Stimulated activated CD4-positive, alpha-beta T cell treated with anti-CD3 and anti-CD28 coated beads, Interleukin-12 subunit alpha, Interleukin-12 subunit beta, amount 100 ng/mL, for 48 hours (primary cell): ENCODE results near the gene PFKP.

Experiments used
- DNase-seq, 3 donors: peaks; one replicate each; pipeline ENCODE4 v3.0.0-alpha.2; 2020; ENCODE audit warnings: low read depth in 2 of 3, low spot score in 1 of 3

The PFKP gene

GRCh38 chr10:3132036-3133025, 65.0 kb downstream of the PFKP start:
- DNase-seq = no peak

DNA sequence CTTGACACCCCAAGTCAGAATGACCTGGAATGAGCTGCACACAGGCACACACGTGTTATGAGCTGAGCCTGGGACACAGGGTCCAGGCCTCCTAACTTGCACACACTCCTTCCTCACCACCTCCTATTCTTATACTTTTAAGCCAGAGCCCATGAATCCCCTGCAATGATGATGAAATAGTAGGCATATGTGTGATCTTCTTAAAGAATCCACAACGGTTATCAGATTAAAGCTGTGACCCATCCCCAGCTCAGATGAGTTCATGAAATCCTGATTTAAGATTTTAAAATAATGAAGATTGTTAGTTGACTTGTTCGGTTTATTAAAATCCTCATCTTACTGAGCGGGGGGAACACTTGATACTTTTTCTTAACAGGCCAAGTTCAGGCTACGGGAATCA, 66.6 kb downstream of the PFKP start:
- no peak for DNase-seq

GRCh38 chr10:3135006-3135405, 67.7 kb downstream of the PFKP start:
- DNase-seq = no peak

GRCh38 chr10:3136336-3136735, 69.0 kb downstream of the PFKP start:
- DNase-seq = no peak

DNA sequence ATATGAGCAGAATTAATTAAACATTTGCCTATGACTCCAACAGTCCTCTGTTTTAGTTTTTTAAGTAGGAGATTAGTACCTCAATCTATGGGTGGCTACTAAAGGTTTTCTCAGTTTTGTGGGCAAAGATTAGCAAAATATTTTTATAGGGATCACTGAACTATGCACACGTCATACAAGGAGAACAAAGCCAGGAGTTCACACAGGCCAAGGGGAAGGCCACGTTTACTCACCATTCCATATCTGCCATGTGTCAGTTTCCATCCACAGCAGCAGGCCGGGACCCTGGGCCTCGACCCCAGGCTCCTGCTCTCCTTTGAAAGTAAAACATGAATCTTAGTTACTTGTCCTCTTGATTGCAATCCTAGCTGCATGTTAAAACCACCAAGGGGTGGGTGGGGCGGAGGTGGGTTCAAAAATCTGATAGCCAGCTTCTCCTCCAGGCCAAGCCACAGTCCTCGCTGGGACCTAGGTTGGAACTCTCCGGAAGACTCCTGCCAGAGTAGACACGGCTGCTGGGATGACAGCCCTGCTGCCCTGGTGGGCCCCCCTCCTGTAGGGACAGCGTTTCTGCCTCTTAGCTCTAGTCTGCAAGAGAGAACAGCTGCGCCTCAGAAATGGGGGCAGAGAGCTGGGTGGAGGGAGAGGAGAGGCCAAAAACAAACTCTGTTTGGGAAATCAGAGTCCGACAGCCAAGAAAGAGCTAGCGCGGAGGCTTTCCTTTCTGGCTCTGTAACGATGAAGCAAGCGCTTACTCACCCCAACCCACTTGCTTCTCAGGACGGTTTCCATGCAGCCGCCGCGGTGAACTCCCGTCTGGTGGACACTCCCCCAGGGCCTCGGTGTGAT, 69.6 kb downstream of the PFKP start:
- DNase-seq = no peak

DNA sequence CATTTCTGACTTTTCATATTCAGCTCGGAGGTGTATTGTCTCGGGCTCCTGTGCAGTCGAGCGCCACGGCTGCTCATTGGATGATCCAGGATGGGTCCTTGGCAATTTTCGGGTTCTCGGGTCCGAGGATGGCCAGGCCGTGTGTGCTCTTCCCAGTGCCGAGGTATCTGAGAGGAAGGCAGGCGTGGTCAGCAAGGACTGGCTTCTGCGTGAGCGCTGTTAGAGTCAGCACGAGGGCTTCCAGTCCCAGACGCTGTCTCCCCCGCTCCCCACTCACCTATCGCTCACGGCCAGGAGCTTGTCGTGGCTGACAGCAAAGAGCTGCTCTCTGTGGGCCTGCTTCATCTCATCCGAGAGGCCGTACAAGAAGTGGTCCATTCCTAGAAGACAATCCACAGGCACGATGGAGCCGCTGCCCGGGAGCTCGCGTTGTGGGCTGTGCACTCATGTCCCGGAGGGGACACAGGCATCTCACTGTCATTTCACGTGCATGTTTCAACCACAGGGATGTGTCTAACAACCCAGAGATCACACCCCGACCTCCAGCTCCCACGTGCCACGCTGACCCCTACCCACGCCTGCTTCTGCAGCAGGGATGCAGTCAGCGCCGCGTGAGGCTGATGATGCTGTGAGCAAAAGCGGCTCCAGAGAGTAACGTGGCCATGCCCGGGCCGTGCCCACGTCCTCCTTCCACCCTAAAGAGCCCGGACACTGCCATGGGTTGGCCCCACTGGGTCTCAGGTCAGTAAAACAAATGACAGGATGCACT, 70.8 kb downstream of the PFKP start:
- no peak for DNase-seq

GRCh38 chr10:3139216-3139910, 72.0 kb downstream of the PFKP start:
- no peak for DNase-seq

DNA sequence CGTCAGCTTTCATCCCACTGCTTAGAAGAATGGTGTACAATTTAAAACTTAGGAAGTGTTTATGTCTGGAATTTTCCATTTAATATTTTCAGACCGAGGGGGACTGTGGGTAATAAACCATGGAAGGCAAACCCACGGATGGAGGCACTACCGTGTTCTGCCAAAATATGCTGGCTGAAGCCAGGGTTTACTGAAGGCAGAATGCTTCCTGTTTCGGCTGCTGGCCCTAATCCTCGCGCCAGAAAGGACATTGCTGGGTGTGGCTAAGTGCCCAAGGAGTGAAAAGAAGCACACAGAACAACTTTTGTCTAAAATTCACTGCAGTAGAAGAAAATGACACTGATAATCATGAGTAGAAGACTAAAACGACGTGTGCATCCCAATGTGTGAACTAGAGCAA, 72.9 kb downstream of the PFKP start:
- no peak for DNase-seq

GRCh38 chr10:3141351-3142005, 74.1 kb downstream of the PFKP start:
- no peak for DNase-seq

DNA sequence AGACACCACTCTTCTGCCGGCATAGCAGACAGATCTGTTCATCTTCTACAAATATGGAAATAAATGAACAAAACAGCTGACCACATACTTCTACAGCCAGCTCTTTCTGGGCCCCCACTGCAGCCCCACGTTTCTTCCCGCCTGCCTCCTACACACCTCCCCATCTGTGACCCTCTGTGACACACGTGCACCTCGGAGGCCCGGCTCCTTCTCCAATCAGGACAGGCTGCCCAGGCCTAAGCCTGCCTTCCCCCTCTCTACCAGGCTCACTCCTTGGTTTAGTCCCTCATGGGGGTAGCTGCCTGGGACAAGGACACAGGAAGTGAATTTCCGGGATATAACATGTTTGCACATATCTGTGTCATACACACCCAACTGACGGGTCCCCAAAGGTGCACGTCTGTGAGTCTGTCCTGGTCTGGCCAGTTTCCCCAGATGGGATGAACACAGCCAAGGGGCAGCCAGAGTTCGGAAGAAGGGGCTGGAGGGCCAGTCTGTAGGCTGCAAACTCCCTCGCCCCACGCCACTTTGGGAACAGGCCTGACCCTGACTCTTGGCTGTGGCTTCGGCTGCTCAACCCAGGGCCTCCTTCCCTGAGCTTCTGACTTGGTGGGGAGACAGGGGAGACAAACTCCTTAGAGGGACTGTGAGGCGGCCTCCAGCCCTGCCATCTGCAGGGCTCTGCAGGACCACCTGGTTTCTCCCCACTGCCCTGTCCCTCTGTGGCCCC, 75.0 kb downstream of the PFKP start:
- no peak for DNase-seq

- DNase-seq = no peak
Measured at GRCh38 chr10:3143366-3143765, 76.0 kb downstream of the PFKP start.

DNA sequence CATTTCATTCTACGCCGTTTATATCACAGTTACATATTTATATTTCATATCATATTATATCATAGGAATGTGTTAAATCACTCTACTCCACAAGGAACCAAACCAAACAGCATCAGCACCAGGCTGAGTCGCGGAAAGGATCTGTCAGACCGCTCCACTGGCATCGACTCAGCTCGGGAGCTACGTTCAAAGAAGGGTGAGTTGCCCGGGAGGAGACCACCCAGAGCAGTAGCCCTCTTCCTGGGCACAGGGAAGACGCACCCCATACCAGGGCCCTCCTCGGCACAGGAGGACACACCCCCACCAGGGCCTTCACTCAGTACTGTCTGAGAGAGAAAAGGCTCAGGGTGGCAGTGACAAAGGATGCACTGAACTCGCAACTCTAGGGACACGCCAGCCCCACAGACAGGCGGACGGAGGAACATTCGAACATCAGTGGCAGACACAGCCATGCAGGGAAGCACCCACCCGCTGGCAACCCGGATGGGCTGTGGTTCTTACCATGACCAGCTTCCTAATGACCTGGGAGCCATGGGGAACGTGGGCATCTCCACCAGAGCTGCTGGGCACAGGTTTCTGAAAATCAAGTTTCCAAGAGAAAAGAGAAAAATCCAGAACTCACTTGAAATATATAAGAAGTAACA, 76.6 kb downstream of the PFKP start:
- DNase-seq = no peak

DNA sequence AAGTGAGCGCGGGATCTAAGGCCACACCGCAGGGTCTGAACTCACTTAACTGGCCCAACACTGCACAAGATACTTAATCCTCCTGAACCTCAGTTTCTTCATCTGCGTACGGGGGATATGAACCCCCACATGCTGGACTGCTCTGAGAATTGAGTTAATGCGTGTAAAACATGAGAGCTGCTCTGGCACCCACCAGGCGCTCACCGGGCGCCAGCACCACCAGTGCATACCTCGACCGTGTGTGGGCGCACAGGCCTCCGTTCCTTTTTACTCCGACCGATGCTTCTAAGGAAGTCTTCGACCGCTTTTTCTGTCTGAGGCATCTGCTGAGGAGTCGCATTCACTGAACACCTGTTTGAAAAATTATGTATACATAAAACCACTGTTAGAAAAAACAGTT, 78.0 kb downstream of the PFKP start:
- DNase-seq = no peak

DNA sequence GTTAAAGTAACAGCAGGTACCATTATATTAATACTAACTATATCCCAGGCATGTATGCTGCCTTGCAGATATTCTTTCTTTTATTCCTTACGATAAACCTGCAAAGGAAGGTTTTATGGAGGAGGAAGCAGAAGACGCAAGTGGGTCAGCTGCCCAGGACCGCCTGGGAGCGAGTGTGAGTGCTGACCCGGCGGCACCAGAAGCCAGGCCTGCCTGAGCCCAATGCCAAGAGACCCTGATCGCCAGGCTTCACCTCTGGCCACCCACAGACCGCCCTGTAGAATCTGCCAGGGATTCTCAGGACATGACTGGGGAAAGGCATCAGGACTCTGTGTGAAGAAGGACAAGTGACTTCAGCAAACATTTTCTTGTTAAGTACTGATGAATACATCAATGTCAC, 78.9 kb downstream of the PFKP start:
- no peak for DNase-seq

DNA sequence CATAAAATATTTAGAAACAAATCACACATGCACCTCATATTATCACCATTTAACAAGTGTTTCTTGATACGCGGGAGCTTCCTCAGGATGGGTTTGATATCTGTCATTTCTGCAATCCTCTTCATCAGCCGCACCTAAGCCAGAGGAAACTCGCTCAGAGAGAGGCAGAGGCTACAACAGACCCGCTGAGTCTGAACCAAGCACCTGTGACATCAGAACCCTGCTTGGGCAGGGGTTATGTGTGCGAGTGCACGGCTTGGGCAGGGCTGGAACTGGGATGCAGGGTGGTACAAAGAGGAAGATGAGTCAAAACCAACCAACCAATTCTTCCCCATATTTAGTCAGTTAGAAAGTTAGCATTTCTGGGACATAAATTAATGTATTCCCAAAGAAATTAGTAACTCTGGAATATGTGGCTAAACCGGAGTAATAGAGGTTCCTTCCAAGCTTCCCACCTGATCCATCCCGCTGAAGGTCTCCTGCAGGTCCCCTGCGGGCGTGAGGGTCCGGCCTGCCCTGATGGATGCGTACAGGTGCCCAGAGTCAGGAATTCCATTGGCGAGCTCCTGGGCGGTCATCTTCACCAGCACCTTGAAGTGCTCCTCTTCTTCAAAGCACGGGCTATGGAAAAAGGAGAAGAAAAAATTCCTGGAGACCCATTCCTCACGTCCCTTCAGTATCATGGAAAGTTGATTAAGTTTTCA, 79.9 kb downstream of the PFKP start:
- no peak for DNase-seq

DNA sequence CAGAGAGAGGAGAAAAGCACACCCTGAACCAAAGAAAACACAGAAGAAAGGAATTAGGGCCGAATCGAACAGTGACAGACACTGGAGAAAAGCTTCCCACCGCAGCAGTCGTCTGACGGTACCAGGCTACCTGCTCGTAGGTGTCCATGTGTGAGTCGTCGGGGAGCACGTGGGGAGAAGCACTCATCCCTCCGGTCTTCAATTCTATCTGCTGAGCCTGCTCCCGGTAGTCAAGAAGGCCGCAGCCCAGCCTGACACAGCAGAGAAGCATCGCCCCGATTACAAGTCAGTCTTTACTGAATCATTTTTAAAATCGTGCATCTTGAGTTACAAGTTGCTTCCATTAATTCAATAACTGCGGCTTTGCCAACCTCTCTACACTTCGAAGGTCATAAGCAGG, 80.7 kb downstream of the PFKP start:
- DNase-seq = no peak

DNA sequence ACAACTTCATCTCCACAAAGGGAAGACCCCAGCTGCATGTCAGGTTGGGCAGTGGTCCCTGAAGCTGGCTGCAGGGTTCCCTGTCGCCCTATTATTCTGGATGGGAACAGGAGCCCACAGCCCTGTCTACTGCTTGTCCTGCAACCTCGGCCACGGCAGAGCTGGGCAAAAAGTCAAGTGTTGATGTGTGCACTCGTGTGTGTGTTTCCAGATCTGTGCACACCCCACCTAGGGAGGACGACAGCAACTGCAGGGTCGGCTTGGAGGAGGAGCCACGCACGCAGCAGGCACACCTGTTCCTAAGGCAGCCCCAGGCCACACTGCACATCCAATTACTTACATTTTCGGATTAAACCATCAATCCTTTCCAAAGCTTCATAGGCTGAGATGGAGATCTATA, 81.6 kb downstream of the PFKP start:
- no peak for DNase-seq

GRCh38 chr10:3149918-3150317, 82.6 kb downstream of the PFKP start:
- DNase-seq = no peak
